LNCaP clone FGC (cell line): ENCODE results near the gene NDUFAF4.

Experiments used
- DNase-seq: peaks from one replicate; pipeline ENCODE4 v3.0.0-alpha.2; 2011; ENCODE audit warnings: low read depth
- H3K4me3 ChIP-seq: 2 replicates; pipeline ENCODE4 v1.5.1; 2011; ENCODE audit warnings: mild to moderate bottlenecking, low read depth, low read length, control low read depth
- TF ChIP-seq, protein P1 (sequence below): IDR thresholded peaks from 2 replicates; pipeline ENCODE4 v1.5.1; 2012; ENCODE audit warnings: mild to moderate bottlenecking; ENCODE audit not compliant: control insufficient read depth, insufficient read depth; ENCODE audit errors: extremely low read depth

NDUFAF4 gene

GRCh38 chr6:96934087-96934486 lies 36.4 kb upstream of the NDUFAF4 start:
- DNase-seq, result no peak
- TF ChIP-seq, protein P1, sequence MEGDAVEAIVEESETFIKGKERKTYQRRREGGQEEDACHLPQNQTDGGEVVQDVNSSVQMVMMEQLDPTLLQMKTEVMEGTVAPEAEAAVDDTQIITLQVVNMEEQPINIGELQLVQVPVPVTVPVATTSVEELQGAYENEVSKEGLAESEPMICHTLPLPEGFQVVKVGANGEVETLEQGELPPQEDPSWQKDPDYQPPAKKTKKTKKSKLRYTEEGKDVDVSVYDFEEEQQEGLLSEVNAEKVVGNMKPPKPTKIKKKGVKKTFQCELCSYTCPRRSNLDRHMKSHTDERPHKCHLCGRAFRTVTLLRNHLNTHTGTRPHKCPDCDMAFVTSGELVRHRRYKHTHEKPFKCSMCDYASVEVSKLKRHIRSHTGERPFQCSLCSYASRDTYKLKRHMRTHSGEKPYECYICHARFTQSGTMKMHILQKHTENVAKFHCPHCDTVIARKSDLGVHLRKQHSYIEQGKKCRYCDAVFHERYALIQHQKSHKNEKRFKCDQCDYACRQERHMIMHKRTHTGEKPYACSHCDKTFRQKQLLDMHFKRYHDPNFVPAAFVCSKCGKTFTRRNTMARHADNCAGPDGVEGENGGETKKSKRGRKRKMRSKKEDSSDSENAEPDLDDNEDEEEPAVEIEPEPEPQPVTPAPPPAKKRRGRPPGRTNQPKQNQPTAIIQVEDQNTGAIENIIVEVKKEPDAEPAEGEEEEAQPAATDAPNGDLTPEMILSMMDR, result no peak
- H3K4me3 ChIP-seq, result no peak overlapping the region

DNA sequence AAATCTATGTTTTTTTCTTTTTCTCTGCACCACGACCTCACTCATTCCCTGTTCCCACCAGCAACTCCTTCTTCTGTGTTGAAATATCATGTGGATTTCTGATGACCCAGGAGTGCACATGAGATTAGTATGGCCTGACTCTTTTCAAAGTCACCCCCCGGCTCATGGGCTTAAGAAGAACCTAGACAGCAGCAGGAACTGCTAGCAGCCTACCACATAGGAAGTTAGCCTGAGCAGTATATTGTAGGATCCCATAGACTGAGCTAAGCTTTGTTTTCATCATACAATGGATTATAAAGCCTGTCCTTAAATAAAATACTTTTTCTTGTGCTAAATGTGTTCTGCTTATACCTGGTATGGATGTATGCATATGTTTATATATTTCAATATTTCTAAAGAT lies 33.5 kb upstream of the NDUFAF4 start:
- H3K4me3 ChIP-seq, result no peak overlapping the region
- DNase-seq, result no peak
- TF ChIP-seq, protein P1, result no peak

- DNase-seq, result no peak
- no peak overlapping the region for H3K4me3 ChIP-seq
- TF ChIP-seq, protein P1, result no peak
Observed at GRCh38 chr6:96929741-96930140, 32.0 kb upstream of the NDUFAF4 start.

DNA sequence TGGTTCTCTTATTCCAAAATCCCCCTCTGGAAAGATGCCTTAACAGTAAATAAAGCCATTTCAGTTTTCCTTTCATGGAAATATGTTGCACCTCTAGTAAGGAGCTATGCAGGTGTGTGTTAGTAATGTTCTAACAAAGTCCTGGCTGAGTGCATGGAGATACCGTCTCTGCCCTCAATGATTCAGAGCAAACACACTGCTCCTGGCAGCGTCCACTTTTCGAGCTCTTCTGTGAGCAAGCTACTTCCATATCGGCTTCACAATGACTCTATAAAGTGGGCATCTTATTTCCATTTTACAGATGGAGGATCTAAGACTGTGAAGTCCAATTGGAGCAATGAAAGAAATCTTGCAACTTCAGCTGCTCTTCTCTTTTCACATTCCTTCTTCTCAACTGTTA lies 30.0 kb upstream of the NDUFAF4 start:
- TF ChIP-seq, protein P1, result no peak
- no peak overlapping the region for H3K4me3 ChIP-seq
- DNase-seq, result no peak

DNA sequence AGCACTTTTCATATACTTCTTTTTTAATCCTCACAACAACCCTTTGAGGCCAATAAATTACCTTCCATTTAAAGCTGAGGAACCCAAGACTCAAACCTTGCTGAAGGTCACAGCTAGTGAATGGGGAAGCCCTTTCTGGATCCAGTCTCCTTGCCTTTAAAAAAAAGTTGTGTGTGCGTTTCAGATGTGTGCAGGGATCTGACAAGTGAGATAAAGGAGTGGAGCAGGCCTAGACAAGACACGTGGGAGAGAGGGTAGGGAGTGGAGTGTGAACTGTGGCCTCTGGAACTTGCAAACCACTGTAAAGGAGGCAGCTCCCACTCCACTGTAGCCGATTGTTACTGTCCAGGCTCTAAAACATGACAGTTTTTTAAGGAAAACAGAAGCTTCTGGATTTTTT lies 28.7 kb upstream of the NDUFAF4 start:
- DNase-seq, result no peak
- no peak overlapping the region for H3K4me3 ChIP-seq
- TF ChIP-seq, protein P1, result no peak

DNA sequence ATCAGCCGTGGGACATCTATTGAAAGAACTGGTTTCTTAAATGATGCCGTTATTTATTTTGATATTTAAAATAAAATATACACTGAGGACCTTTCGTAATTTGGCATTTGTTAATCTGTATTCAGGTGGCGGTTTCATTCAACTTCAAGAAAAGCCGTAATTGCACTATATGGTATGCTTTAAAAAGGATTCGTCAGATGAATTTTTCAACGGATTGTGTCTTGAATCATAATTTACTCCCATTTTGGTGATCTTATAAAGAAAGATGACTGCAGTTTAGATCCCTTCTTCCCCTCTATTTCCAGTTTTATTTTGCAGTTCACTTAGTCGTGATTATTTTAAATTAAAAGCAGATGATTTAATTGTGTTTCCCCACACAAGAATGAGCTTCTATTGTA lies 27.6 kb upstream of the NDUFAF4 start:
- H3K4me3 ChIP-seq, result peak overlapping the region; percentile 64
- TF ChIP-seq, protein P1, result no peak
- no peak for DNase-seq

DNA sequence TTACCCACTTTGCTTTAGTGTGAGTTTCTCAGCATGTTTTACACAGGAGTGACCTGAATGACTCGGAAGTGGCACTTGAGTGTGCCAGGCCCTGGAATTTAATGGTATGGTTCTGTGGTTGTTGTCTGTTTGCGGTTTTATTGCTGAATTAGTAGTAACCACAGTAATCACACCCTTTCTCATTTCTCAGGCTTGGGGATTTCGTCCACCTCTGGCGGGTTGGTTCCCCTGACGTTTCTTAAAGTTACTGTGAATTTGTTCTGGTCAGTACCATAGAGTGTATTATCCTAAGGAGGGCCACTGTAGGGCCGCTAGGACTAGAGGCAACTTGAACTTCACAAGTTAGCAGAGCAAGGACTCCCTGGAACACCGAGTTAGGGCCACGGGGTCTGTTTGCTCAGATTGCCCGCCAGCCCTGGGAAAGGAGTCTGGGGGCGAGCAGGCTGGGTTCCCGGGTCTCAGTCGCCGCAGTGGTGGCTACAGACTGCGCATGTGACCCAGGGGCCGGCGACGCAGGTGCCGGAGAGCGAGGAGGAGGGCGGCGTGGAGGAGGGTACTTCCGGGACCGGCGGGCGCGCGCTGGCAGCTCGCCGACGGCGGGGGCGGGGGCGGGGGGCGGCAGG lies 26.3 kb upstream of the NDUFAF4 start:
- TF ChIP-seq, protein P1, result no peak
- H3K4me3 ChIP-seq, result peak overlapping the region; percentile 49
- DNase-seq, result no peak
